Measurements from ENCODE around the gene MYH15. TPM values are rescaled to one million over a fixed set of nuclear protein-coding genes. Genes with fewer than 3 reads are reported as not detected.

The MYH15 gene
- total and polyA plus RNA-seq, 2 of the 8 experiments (the other 6 are each of a cell fraction or from before 2014, with no cell fraction given): under 0.01 TPM; not detected in 1

DNA sequence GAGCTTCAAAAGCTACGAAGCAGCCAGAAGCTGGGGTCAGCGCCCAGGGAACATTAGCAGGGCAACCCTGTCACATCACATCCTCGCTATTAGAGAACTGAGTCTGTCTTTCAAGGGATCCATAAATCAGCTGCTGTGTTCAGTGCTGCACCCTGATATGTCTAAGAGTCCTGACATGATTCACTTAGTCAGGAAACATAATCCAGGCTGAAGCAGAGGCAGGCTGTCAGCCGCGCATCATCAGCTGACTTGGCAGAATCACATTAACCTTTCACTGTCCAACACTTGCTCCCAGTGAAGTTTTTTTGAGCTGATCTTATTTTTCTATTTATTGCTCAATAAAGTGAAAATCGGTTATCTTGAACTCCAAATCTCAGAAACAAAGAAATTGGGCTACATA lies 23.5 kb downstream of the MYH15 start:
- Histone ChIP-seq H3K79me1 (ENCODE audit: low read depth, low read length) (no peaks in the 10 kb centered on the region), H4K5ac (ENCODE audit: insufficient read length, low read depth, low read length) (no peak overlapping the region), H2BK20ac (ENCODE audit: low read length) (no peak overlapping the region), H2BK5ac (ENCODE audit: low read depth, low read length) (no peak overlapping the region), H3K4me1 (replicated peaks in 1 of 4; ENCODE audit: control insufficient read depth in 3 of 4, insufficient read depth in 4 of 4, low read length in 3 of 4) (peaks cover 0 to 11% (median 8%) of the 10 kb centered on the region in 4 experiments; a peak in 4 of 7 replicates), H3K23ac (ENCODE audit: insufficient read length) (no peak overlapping the region), H2AK5ac (ENCODE audit: low read depth, low read length) (no peak overlapping the region), H3K27ac (ENCODE audit: low read depth, low read length) (no peak overlapping the region), H4K8ac (ENCODE audit: extremely low read depth, insufficient read depth, low read length) (no peak overlapping the region), H3K14ac (ENCODE audit: insufficient read length) (no peak overlapping the region), H3K56ac (replicated peaks; ENCODE audit: insufficient read length, low read depth, low read length) (no peak overlapping the region), H2BK120ac (replicated peaks; ENCODE audit: low read depth, low read length) (no peak overlapping the region), H2BK12ac (ENCODE audit: low read depth, low read length) (no peak overlapping the region), H3K9ac (replicated peaks in 1 of 4; ENCODE audit: extremely low read depth in 1 of 4, low read depth in 3 of 4, low read length in 3 of 4) (peak overlapping the region in 1 of 4 experiments; percentile 13; a peak in 1 of 7 replicates), H3K23me2 (ENCODE audit: low read depth, low read length) (no peaks in the 10 kb centered on the region), H3K4me2 (ENCODE audit: insufficient read depth in 1 of 2, low read depth in 2 of 2, low read length in 2 of 2) (no peak overlapping the region), H3K27me3 (replicated peaks in 1 of 4; ENCODE audit: control insufficient read depth in 3 of 4, extremely low read depth in 1 of 4, insufficient read depth in 3 of 4, low read length in 3 of 4) (no peaks in the 10 kb centered on the region), H3K79me2 (ENCODE audit: control insufficient read depth in 1 of 2, insufficient read depth in 2 of 2, low read length in 2 of 2) (no peaks in the 10 kb centered on the region), H3K4ac (replicated peaks; ENCODE audit: insufficient read length, low read depth, low read length) (no peak overlapping the region), H4K91ac (replicated peaks; ENCODE audit: insufficient read length, low read length) (no peak overlapping the region), H3K4me3 (ENCODE audit: extremely low read depth in 1 of 4, insufficient read depth in 2 of 4, low read depth in 3 of 4, low read length in 4 of 4) (no peak overlapping the region), H2AFZ (ENCODE audit: low read length) (no peak overlapping the region), H2BK15ac (ENCODE audit: low read length) (no peak overlapping the region), H3K36me3 (ENCODE audit: control insufficient read depth in 2 of 4, insufficient read depth in 4 of 4, low read length in 3 of 4) (no peaks in the 10 kb centered on the region), H4K20me1 (replicated peaks in 1 of 2; ENCODE audit: control insufficient read depth in 1 of 2, insufficient read depth in 2 of 2, low read length in 2 of 2) (no peaks in the 10 kb centered on the region), H3K9me3 (ENCODE audit: insufficient read depth in 2 of 2, low read depth in 1 of 2, low read length in 1 of 2) (no peaks in the 10 kb centered on the region), H3K18ac (ENCODE audit: extremely low read depth, low read length) (no peak overlapping the region)
- DNase-seq (ENCODE audit: low read depth in 1 of 2, low spot score in 2 of 2): no peak
- 84% methylated on average over 6 of the region's 6 CpGs; no CpG with 5 or more reads in 1 of the 2 experiments for WGBS, 2 experiments (ENCODE audit: extremely low coverage in 1 of 2, insufficient coverage in 1 of 2, insufficient read length in 1 of 2, insufficient replicate concordance in 2 of 2, low coverage in 1 of 2, low lambda C conversion rate in 2 of 2, missing lambda C conversion rate in 1 of 2)
- POLR2A ChIA-PET (ENCODE audit: partially characterized antibody): interaction anchor here (0.6 kb wide), 1 partner anchor 369 kb away, joined by 3 read pairs; no protein-coding TSS in a partner anchor
- CTCF ChIA-PET (ENCODE audit: partially characterized antibody): interaction anchor here (0.9 to 5.2 kb wide), 6 partner anchors 9 to 331 kb away, joined by 3 to 34 read pairs (median 18); no protein-coding TSS in a partner anchor
- FAIRE-seq: no peak
- TF ChIP-seq MAFK (IDR thresholded peaks at IDR 0.05; ENCODE audit: low read depth, low read length) (peak; percentile 37; the same call in 1 of the 2 replicates), TAF1 (IDR thresholded peaks at IDR 0.05; ENCODE audit: low read depth, low read length) (no peak)
